AG04449 (cell line): Measurements from ENCODE around the gene IFNA4.
"Not testable (repeated sequence)": the region's sequence is repeated elsewhere in the genome, so short reads cannot be mapped to it uniquely, and the experiment has no call there.

ENCODE experiments used
- CTCF ChIA-PET: fragments of 350-600 bp; formaldehyde crosslinking; extraction: SDS; loops from one replicate; lab custom pipeline; 2021; ENCODE audit warnings: antibody characterized with exemption; lab: Yijun Ruan, JAX
- POLR2A ChIA-PET: fragments of 400-600, 350-600 bp; formaldehyde crosslinking; extraction: SDS; loops from one replicate; lab custom pipeline; 2020; ENCODE audit warnings: antibody characterized with exemption, inconsistent platforms; lab: Yijun Ruan, JAX
- DNase-seq: peaks from one replicate; pipeline ENCODE4 v3.0.0-alpha.2; 2010; ENCODE audit warnings: low read depth, low spot score
- H3K4me3 ChIP-seq: 2 replicates; pipeline ENCODE4 v1.5.1; 2011; ENCODE audit warnings: low read depth, mild to moderate bottlenecking, control low read depth, low read length
- CTCF ChIP-seq: IDR thresholded peaks from one replicate; pipeline ENCODE4 v1.5.1; 2011; ENCODE audit warnings: mild to moderate bottlenecking, moderate library complexity, low read length, control low read depth, inconsistent platforms; ENCODE audit not compliant: insufficient read depth; ENCODE audit errors: missing control alignments

IFNA4 gene

GRCh38 chr9:21210311-21210710 is 22.9 kb upstream of the IFNA4 start:
- no peak for DNase-seq
- ChIA-PET CTCF (no interaction called here), POLR2A (no interaction called here)
- H3K4me3 ChIP-seq = no peak overlapping the region
- TF ChIP-seq CTCF = no peak

- H3K4me3 ChIP-seq, DNase-seq, POLR2A ChIA-PET, CTCF ChIA-PET: not testable (repeated sequence)
Measured at GRCh38 chr9:21207043-21207442, 19.7 kb upstream of the IFNA4 start, which contains the start of gene IFNA10. Gene IFNA10 (minus strand): TSS chr9:21207143. CDS start chr9:21207097, 46 bp downstream.

GRCh38 chr9:21205204-21205603 is 17.8 kb upstream of the IFNA4 start:
- DNase-seq = no peak
- ChIA-PET CTCF (no interaction called here), POLR2A (no interaction called here)
- H3K4me3 ChIP-seq = no peak overlapping the region
- TF ChIP-seq CTCF = no peak

GRCh38 chr9:21202105-21202504 is 14.7 kb upstream of the IFNA4 start, which contains the start of gene IFNA7:
Gene IFNA7 (minus strand): TSS chr9:21202205. CDS start chr9:21202165, 40 bp downstream.
- POLR2A ChIA-PET = not testable (repeated sequence)

GRCh38 chr9:21194867-21195776 is 7.7 kb upstream of the IFNA4 start:
- POLR2A ChIA-PET, DNase-seq, H3K4me3 ChIP-seq: not testable (repeated sequence)
- CTCF ChIA-PET = interaction anchor here (0.6 to 2.0 kb wide), 6 partner anchors 12 to 601 kb away, joined by 3 to 6 read pairs (median 4); no protein-coding TSS in a partner anchor
- peak; percentile 11 for TF ChIP-seq CTCF

More at GRCh38 chr9:21202105-21202504, 14.7 kb upstream of the IFNA4 start, which contains the start of gene IFNA7:
- H3K4me3 ChIP-seq, DNase-seq: not testable (repeated sequence)
- CTCF ChIA-PET = interaction anchor here (0.7 to 1.0 kb wide), 2 partner anchors 12 to 13 kb away, joined by 3 to 4 read pairs; no protein-coding TSS in a partner anchor

GRCh38 chr9:21182810-21183736 is 4.3 kb downstream of the IFNA4 start:
- TF ChIP-seq CTCF = peak; percentile 13
- DNase-seq, H3K4me3 ChIP-seq, POLR2A ChIA-PET: not testable (repeated sequence)
- CTCF ChIA-PET = interaction anchor here (0.6 to 1.3 kb wide), 6 partner anchors 9 to 143 kb away, joined by 3 to 6 read pairs (median 4); no protein-coding TSS in a partner anchor
